GM23338 (cell line): ENCODE measurements around the gene PIGB.

Source experiments
- CREB1 ChIP-seq: fragments of 250-450 bp; sonication (Bioruptor Pico); IDR thresholded peaks from 2 replicates; pipeline ENCODE4 v1.5.0; 2020; ENCODE audit warnings: low read depth, mild to moderate bottlenecking, moderate library complexity
- CTCF ChIP-seq, 2 experiments: fragments of 200-600 bp in 1 of 2; sonication (generic) in 1 of 2; conservative IDR thresholded peaks; 2 replicates each; pipeline versions ENCODE4 v1.5.1 to v1.6.1; 2016 to 2017; ENCODE audit warnings: antibody characterized with exemption in 2 of 2, low read depth in 2 of 2, mild to moderate bottlenecking in 2 of 2, moderate library complexity in 1 of 2
- ETS1 ChIP-seq: IDR thresholded peaks from 2 replicates; pipeline ENCODE4 v1.6.1; 2016; ENCODE audit warnings: antibody characterized with exemption
- EZH2 ChIP-seq: fragments of 200-600 bp; sonication (generic); IDR thresholded peaks from one replicate; pipeline ENCODE4 v1.8.0; 2017; ENCODE audit warnings: antibody characterized with exemption, mild to moderate bottlenecking, low read depth; ENCODE audit not compliant: unreplicated experiment
- EZH2phosphoT487 ChIP-seq: fragments of 200-600 bp; sonication (generic); IDR thresholded peaks from one replicate; pipeline ENCODE4 v1.8.1; 2018; ENCODE audit warnings: antibody characterized with exemption; ENCODE audit not compliant: unreplicated experiment
- JUNB ChIP-seq: IDR thresholded peaks from one replicate; pipeline ENCODE4 v1.6.1; 2016; ENCODE audit warnings: antibody characterized with exemption; ENCODE audit not compliant: unreplicated experiment
- POLR2AphosphoS5 ChIP-seq: IDR thresholded peaks from 2 replicates; pipeline ENCODE4 v1.6.1; 2016; ENCODE audit warnings: antibody characterized with exemption, low read depth
- REST ChIP-seq: IDR thresholded peaks from one replicate; pipeline ENCODE4 v1.6.1; 2018; ENCODE audit warnings: antibody characterized with exemption; ENCODE audit not compliant: unreplicated experiment
- STAT1 ChIP-seq: IDR thresholded peaks from one replicate; pipeline ENCODE4 v1.6.1; 2016; ENCODE audit warnings: antibody characterized with exemption; ENCODE audit not compliant: unreplicated experiment
- ZNF114 ChIP-seq: fragments of 250-450 bp; sonication (Bioruptor Pico); IDR thresholded peaks from 2 replicates; pipeline ENCODE4 v1.5.0; 2020; ENCODE audit warnings: mild to moderate bottlenecking, moderate library complexity

GRCh38 chr15:55402707-55403106 lies 83.7 kb downstream of the PIGB start:
- TF ChIP-seq CTCF (conservative IDR thresholded peaks at IDR 0.05; ENCODE audit: low read depth in 2 of 2) (no peak), ZNF114 (no peak), EZH2 (no peak), POLR2AphosphoS5 (no peak), JUNB (no peak), CREB1 (no peak), EZH2phosphoT487 (no peak), ETS1 (no peak), STAT1 (no peak), REST (no peak)
